Lung (tissue), 12 donors: ENCODE data around the gene SOAT1. TPM values are rescaled to one million over a fixed set of nuclear protein-coding genes. Genes with fewer than 3 reads are reported as not detected.

Experiments
- ATAC-seq: fragments of 200-7000 bp; cut with Tn5 transposase; one replicate; pipeline ENCODE4 v1.9.1; 2020; ENCODE audit warnings: moderate number of reproducible peaks; ENCODE audit not compliant: insufficient read depth, low FRiP score
- DNase-seq, 3 donors: peaks; one replicate each; pipeline ENCODE4 v3.0.0-alpha.2; 2013 to 2017
- H3K27ac ChIP-seq, 2 donors: one replicate each; pipeline ENCODE4 v1.5.1; 2013; ENCODE audit warnings: mild to moderate bottlenecking in 2 of 2, moderate library complexity in 2 of 2, control low read depth in 1 of 2, inconsistent platforms in 1 of 2, low read depth in 1 of 2, low read length in 1 of 2
- H3K27me3 ChIP-seq, 3 donors: one replicate each; pipeline ENCODE4 v1.5.1; 2013; ENCODE audit warnings: low read length in 2 of 3; ENCODE audit not compliant: control insufficient read depth in 3 of 3, insufficient read depth in 3 of 3
- H3K36me3 ChIP-seq, 4 donors: one replicate each; pipeline ENCODE4 v1.5.1; 2013; ENCODE audit warnings: low read length in 4 of 4, mild to moderate bottlenecking in 1 of 4, moderate library complexity in 1 of 4; ENCODE audit not compliant: control insufficient read depth in 4 of 4, insufficient read depth in 4 of 4
- H3K4me1 ChIP-seq, 5 donors: one replicate each; pipeline ENCODE4 v1.5.1; 2013; ENCODE audit warnings: low read length in 5 of 5, mild to moderate bottlenecking in 2 of 5, moderate library complexity in 1 of 5; ENCODE audit not compliant: control insufficient read depth in 5 of 5, insufficient read depth in 5 of 5
- H3K4me3 ChIP-seq: one replicate; pipeline ENCODE4 v1.5.1; 2013; ENCODE audit warnings: mild to moderate bottlenecking, control low read depth, moderate library complexity
- H3K9ac ChIP-seq, 2 donors: one replicate each; pipeline ENCODE4 v1.5.1; 2013; ENCODE audit warnings: low read length in 2 of 2, control low read depth in 1 of 2; ENCODE audit not compliant: insufficient read depth in 1 of 2
- H3K9me3 ChIP-seq, 4 donors: one replicate each; pipeline ENCODE4 v1.5.1; 2013; ENCODE audit warnings: low read length in 3 of 4, mild to moderate bottlenecking in 1 of 4, moderate library complexity in 1 of 4; ENCODE audit not compliant: control insufficient read depth in 4 of 4, insufficient read depth in 3 of 4
- CTCF ChIP-seq: IDR thresholded peaks from 2 replicates; pipeline ENCODE4 v1.5.1; 2012; ENCODE audit warnings: mild to moderate bottlenecking; ENCODE audit errors: control extremely low read depth, extremely low read depth
- WGBS, 2 donors: extraction: QIAGEN DNeasy Blood & Tissue Kit; methylation state at CpG; one replicate each; pipeline ENCODE4 v1.1.7; 2013; 5-methylcytosine and 5-hydroxymethylcytosine counted together
- polyA plus RNA-seq, 2 donors: library from polyadenylated mRNA; stranded (reverse); fragments of 200-250 nt; gene quantifications; one replicate each; pipeline ENCODE4 v1.2.1, GENCODE V29; 2013
- total RNA-seq, 2 donors: library from RNA; depleted of rRNA in 1 of 2; stranded (reverse); fragments of >200 nt in 1 of 2; gene quantifications; one replicate each; pipeline ENCODE4 v1.2.1, GENCODE V29; 2014 to 2021
- donor health status: control.
- donor health status: control.
- donor health status: Bipolar disorder and iron deficiency.
- donor health status: healthy.
- donor health status: DM: yes; HTN: yes; CAD: no.

The SOAT1 gene
- total and polyA plus RNA-seq, 4 donors, result 10.5 to 76.0 (median 33.8) TPM

DNA sequence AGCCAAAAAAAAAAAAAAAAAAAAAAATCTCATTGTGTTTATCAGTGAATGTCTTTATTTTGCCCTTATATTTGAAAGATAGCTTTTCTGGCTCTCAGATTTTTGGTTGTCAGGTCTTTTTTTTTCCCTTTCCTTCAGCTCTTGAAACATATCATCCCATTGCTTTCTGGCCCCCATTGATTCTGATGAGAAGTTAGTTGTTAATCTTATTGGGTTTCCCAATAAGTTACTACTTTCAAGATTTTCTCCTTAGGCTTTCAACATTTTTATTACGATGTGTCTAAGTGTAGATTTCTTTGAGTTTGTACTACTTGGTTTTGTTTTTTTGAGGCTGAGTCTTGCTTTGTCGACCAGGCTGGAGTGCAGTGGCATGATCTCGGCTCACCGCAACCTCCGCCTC lies 14.7 kb upstream of the SOAT1 start:
- H3K4me1 ChIP-seq, result no peaks in the 10 kb centered on the region
- DNase-seq (no peak), ATAC-seq (no peak)
- H3K27me3 ChIP-seq, result no peaks in the 10 kb centered on the region
- peaks cover 0 to 3% (median 1%) of the 10 kb centered on the region in 4 donors for H3K9me3 ChIP-seq
- 96% methylated on average over 5 of the region's 5 CpGs for WGBS, 2 donors
- no peak overlapping the region for H3K9ac ChIP-seq
- no peak for TF ChIP-seq CTCF
- H3K36me3 ChIP-seq, result no peaks in the 10 kb centered on the region
- no peak overlapping the region for H3K27ac ChIP-seq
- H3K4me3 ChIP-seq, result no peak overlapping the region

- ATAC-seq (no peak), DNase-seq (no peak)
- Histone ChIP-seq H3K4me1 (no peaks in the 10 kb centered on the region), H3K4me3 (no peak overlapping the region), H3K36me3 (no peaks in the 10 kb centered on the region), H3K9me3 (peaks cover 0 to 3% (median 1%) of the 10 kb centered on the region in 4 donors), H3K27me3 (no peaks in the 10 kb centered on the region), H3K9ac (no peak overlapping the region), H3K27ac (no peak overlapping the region)
- 85 to 86% methylated on average over 2 of the region's 2 CpGs for WGBS, 2 donors
- no peak for TF ChIP-seq CTCF
Observed at GRCh38 chr1:179283992-179284391, 9.6 kb upstream of the SOAT1 start.

- no peak overlapping the region for H3K27ac ChIP-seq
- no peaks in the 10 kb centered on the region for H3K36me3 ChIP-seq
- DNase-seq, result peak in 1 of 3 donors; percentile 68
- H3K4me1 ChIP-seq, result no peaks in the 10 kb centered on the region
- H3K9me3 ChIP-seq, result no peaks in the 10 kb centered on the region
- peak; percentile 53 for ATAC-seq
- H3K4me3 ChIP-seq, result no peak overlapping the region
- TF ChIP-seq CTCF, result no peak
- no peak overlapping the region for H3K9ac ChIP-seq
- WGBS, 2 donors, result 65 to 86% methylated on average over 6 of the region's 6 CpGs
- no peaks in the 10 kb centered on the region for H3K27me3 ChIP-seq
Observed at GRCh38 chr1:179287946-179288345, 5.7 kb upstream of the SOAT1 start.

DNA sequence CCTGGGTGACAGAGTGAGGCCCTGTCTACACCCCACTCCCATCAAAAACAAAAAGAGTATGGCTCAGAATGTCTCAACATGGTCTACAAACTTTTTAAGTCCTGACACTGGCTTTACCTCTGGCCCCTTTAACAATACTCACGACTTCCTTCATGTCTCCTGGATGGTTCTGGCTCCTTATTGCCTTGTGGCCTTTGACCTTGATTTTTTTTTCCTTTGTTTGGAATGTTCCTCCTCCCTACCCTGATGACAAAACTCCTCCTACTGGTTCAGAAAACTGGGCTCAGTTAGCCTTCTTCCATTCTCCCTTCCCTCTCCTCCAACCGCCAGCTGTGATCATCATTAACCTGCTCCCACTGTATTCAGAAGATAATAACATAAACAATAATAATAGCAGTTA lies 4.6 kb upstream of the SOAT1 start:
- ATAC-seq, result no peak
- DNase-seq, result no peak
- Histone ChIP-seq H3K9ac (no peak overlapping the region), H3K4me1 (peaks cover 0 to 2% (median 0%) of the 10 kb centered on the region in 5 donors), H3K9me3 (no peaks in the 10 kb centered on the region), H3K27ac (no peak overlapping the region), H3K4me3 (no peak overlapping the region), H3K27me3 (no peaks in the 10 kb centered on the region), H3K36me3 (no peaks in the 10 kb centered on the region)
- no peak for TF ChIP-seq CTCF
- WGBS, 2 donors, result 76 to 84% methylated on average over 2 of the region's 2 CpGs
